Stimulated activated CD8-positive, alpha-beta memory T cell treated with anti-CD3 and anti-CD28 coated beads, Interleukin-4, amount 100 ng/mL, for 24 hours (primary cell): Measurements from ENCODE around the gene OSBPL2.

Experiments
- DNase-seq: peaks from one replicate; pipeline ENCODE4 v3.0.0-alpha.2; 2020; ENCODE audit warnings: low read depth

OSBPL2 gene

GRCh38 chr20:62301773-62302340 lies 63.5 kb downstream of the OSBPL2 start:
- DNase-seq, result peak; percentile 83

- peak; percentile 96 for DNase-seq
Observed at GRCh38 chr20:62302341-62303061, 64.2 kb downstream of the OSBPL2 start, which contains the start of gene ADRM1. Gene ADRM1, plus strand, starts transcription at chr20:62302997. Its CDS starts 572 bp downstream, at chr20:62303569.

GRCh38 chr20:62303062-62303339 lies 64.7 kb downstream of the OSBPL2 start:
- no peak for DNase-seq

- no peak for DNase-seq
Observed at GRCh38 chr20:62303340-62304226, 65.3 kb downstream of the OSBPL2 start.

- no peak for DNase-seq
Observed at GRCh38 chr20:62304331-62305148, 66.2 kb downstream of the OSBPL2 start.

- no peak for DNase-seq
Observed at GRCh38 chr20:62305149-62305764, 66.9 kb downstream of the OSBPL2 start.

- no peak for DNase-seq
Observed at GRCh38 chr20:62305765-62306413, 67.6 kb downstream of the OSBPL2 start.

GRCh38 chr20:62306414-62307187 lies 68.3 kb downstream of the OSBPL2 start:
- DNase-seq, result no peak

- no peak for DNase-seq
Observed at GRCh38 chr20:62307226-62308101, 69.1 kb downstream of the OSBPL2 start.

GRCh38 chr20:62308102-62308822 lies 69.9 kb downstream of the OSBPL2 start:
- DNase-seq, result no peak

- no peak for DNase-seq
Observed at GRCh38 chr20:62309198-62309944, 71.0 kb downstream of the OSBPL2 start.

- no peak for DNase-seq
Observed at GRCh38 chr20:62309947-62310756, 71.8 kb downstream of the OSBPL2 start.

GRCh38 chr20:62310757-62311121 lies 72.4 kb downstream of the OSBPL2 start:
- no peak for DNase-seq

GRCh38 chr20:62311150-62311549 lies 72.8 kb downstream of the OSBPL2 start:
- no peak for DNase-seq

GRCh38 chr20:62311832-62312661 lies 73.7 kb downstream of the OSBPL2 start:
- DNase-seq, result no peak

- DNase-seq, result no peak
Observed at GRCh38 chr20:62312662-62312977, 74.3 kb downstream of the OSBPL2 start.
